ENCODE measurements around the gene TLE7.

DNA sequence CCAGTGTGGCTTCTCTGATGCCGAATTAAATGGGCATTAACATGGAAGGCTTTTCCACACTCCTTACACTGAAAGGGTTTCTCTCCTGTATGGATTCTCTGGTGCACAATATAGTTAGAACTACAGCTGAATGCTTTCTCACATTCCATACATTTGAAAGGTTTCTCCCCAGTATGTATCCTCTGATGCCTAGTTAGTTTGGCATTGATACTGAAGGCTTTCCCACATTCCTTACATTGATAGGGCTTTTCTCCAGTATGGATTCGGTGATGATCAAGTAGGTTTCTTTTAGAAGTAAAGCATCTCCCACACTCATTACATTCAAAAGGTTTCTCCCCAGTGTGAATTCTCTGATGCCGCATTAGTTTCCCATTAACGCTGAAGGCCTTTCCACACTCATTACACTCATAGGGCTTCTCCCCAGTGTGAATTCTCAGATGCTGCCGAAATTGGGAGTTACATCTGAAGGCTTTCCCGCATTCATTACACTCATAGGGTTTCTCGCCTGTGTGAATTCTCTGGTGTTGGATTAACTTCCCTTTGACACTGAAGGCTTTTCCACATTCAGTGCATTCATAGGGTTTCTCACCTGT is 6.5 kb upstream of the TLE7 start:
- TF ChIP-seq, protein P1, sequence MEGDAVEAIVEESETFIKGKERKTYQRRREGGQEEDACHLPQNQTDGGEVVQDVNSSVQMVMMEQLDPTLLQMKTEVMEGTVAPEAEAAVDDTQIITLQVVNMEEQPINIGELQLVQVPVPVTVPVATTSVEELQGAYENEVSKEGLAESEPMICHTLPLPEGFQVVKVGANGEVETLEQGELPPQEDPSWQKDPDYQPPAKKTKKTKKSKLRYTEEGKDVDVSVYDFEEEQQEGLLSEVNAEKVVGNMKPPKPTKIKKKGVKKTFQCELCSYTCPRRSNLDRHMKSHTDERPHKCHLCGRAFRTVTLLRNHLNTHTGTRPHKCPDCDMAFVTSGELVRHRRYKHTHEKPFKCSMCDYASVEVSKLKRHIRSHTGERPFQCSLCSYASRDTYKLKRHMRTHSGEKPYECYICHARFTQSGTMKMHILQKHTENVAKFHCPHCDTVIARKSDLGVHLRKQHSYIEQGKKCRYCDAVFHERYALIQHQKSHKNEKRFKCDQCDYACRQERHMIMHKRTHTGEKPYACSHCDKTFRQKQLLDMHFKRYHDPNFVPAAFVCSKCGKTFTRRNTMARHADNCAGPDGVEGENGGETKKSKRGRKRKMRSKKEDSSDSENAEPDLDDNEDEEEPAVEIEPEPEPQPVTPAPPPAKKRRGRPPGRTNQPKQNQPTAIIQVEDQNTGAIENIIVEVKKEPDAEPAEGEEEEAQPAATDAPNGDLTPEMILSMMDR (IDR thresholded peaks at IDR 0.05) = no peak
- TF ChIP-seq POLR2A (IDR thresholded peaks at IDR 0.05) = no peak

Measured in right lobe of liver (tissue), 4 donors.